ENCODE data around the gene POLR2I. TPM values are rescaled to one million over a fixed set of nuclear protein-coding genes. Genes with fewer than 3 reads are reported as not detected.
"Not testable (repeated sequence)": the region's sequence is repeated elsewhere in the genome, so short reads cannot be mapped to it uniquely, and the experiment has no call there.

The POLR2I gene
- total RNA-seq, 1 experiment from 2014 or later = 140 TPM

- H3K4me1 ChIP-seq = peaks cover 5% of the 10 kb centered on the region; the same call in 1 of the 2 replicates
- H3K27ac ChIP-seq = peak overlapping the region; percentile 6; the same call in 1 of the 2 replicates
- peaks cover 41% of the 10 kb centered on the region for H3K36me3 ChIP-seq
- H3K27me3 ChIP-seq = no peaks in the 10 kb centered on the region
- no peaks in the 10 kb centered on the region for H3K9me3 ChIP-seq (replicated peaks)
- peak; percentile 83 to 90 for DNase-seq
- peak overlapping the region; percentile 91 for H3K4me3 ChIP-seq
Measured at GRCh38 chr19:36141039-36141927, 26.6 kb upstream of the POLR2I start.

- H3K4me3 ChIP-seq = peak overlapping the region; percentile 91
- DNase-seq = peak; percentile 70 to 73
Measured at GRCh38 chr19:36140304-36141038, 25.8 kb upstream of the POLR2I start.

GRCh38 chr19:36139473-36140303, 25.0 kb upstream of the POLR2I start, which contains the start of gene CAPNS1:
Gene CAPNS1, plus strand, starts transcription at chr19:36140066. Its CDS starts 946 bp downstream, at chr19:36141012.
- Histone ChIP-seq H3K4me1 (peaks cover 5% of the 10 kb centered on the region; the same call in 1 of the 2 replicates), H3K9me3 (replicated peaks) (no peaks in the 10 kb centered on the region), H3K4me3 (peak within 1 kb of the TSS; percentile 91), H3K27me3 (no peaks in the 10 kb centered on the region), H3K27ac (peak within 1 kb of the TSS; percentile 85), H3K36me3 (peaks cover 25% of the 10 kb centered on the region)
- peak; percentile 97 to 98 for DNase-seq

More at GRCh38 chr19:36140304-36141038, 25.8 kb upstream of the POLR2I start:
- peaks cover 33% of the 10 kb centered on the region for H3K36me3 ChIP-seq
- peaks cover 5% of the 10 kb centered on the region; the same call in 1 of the 2 replicates for H3K4me1 ChIP-seq
- no peaks in the 10 kb centered on the region for H3K9me3 ChIP-seq (replicated peaks)
- peak overlapping the region; percentile 85 for H3K27ac ChIP-seq
- H3K27me3 ChIP-seq = no peaks in the 10 kb centered on the region

- no peaks in the 10 kb centered on the region for H3K27me3 ChIP-seq
- H3K27ac ChIP-seq = peak overlapping the region; percentile 85
- H3K9me3 ChIP-seq (replicated peaks) = no peaks in the 10 kb centered on the region
- H3K4me1 ChIP-seq = peaks cover 5% of the 10 kb centered on the region; the same call in 1 of the 2 replicates
- H3K4me3 ChIP-seq = peak overlapping the region; percentile 91
- no peak for DNase-seq
- H3K36me3 ChIP-seq = peaks cover 19% of the 10 kb centered on the region
Measured at GRCh38 chr19:36139120-36139472, 24.4 kb upstream of the POLR2I start.

- Histone ChIP-seq H3K36me3 (peaks cover 7% of the 10 kb centered on the region), H3K4me1 (peaks cover 5% of the 10 kb centered on the region; the same call in 1 of the 2 replicates), H3K27me3 (no peaks in the 10 kb centered on the region), H3K27ac (no peak overlapping the region), H3K9me3 (replicated peaks) (no peaks in the 10 kb centered on the region), H3K4me3 (no peak overlapping the region)
- peak in 1 of 2 experiments; percentile 34 for DNase-seq
Measured at GRCh38 chr19:36136964-36137686, 22.4 kb upstream of the POLR2I start.

- H3K27me3 ChIP-seq; DNase-seq; H3K4me1 ChIP-seq; H3K9me3 ChIP-seq (replicated peaks); H3K36me3 ChIP-seq; H3K27ac ChIP-seq; H3K4me3 ChIP-seq: not testable (repeated sequence)
Measured at GRCh38 chr19:36134867-36135266, 20.2 kb upstream of the POLR2I start.

- not testable (repeated sequence) for H3K9me3 ChIP-seq (replicated peaks); H3K36me3 ChIP-seq; H3K4me3 ChIP-seq; H3K4me1 ChIP-seq; H3K27ac ChIP-seq; H3K27me3 ChIP-seq; DNase-seq
Measured at GRCh38 chr19:36131221-36131620, 16.5 kb upstream of the POLR2I start.

GRCh38 chr19:36128392-36128736, 13.7 kb upstream of the POLR2I start:
- Histone ChIP-seq H3K4me3 (peak overlapping the region; percentile 53), H3K36me3 (peaks cover 9% of the 10 kb centered on the region; the same call in 1 of the 2 replicates), H3K27me3 (no peaks in the 10 kb centered on the region), H3K4me1 (no peaks in the 10 kb centered on the region), H3K9me3 (replicated peaks) (no peaks in the 10 kb centered on the region), H3K27ac (peak overlapping the region; percentile 56)
- no peak for DNase-seq

- no peaks in the 10 kb centered on the region for H3K27me3 ChIP-seq
- H3K4me1 ChIP-seq = no peaks in the 10 kb centered on the region
- no peak overlapping the region for H3K4me3 ChIP-seq
- no peak overlapping the region for H3K27ac ChIP-seq
- DNase-seq = no peak
- H3K36me3 ChIP-seq = peaks cover 12% of the 10 kb centered on the region; the same call in 1 of the 2 replicates
- no peaks in the 10 kb centered on the region for H3K9me3 ChIP-seq (replicated peaks)
Measured at GRCh38 chr19:36125557-36125956, 10.9 kb upstream of the POLR2I start.

GRCh38 chr19:36121486-36122124, 6.9 kb upstream of the POLR2I start:
- Histone ChIP-seq H3K4me3 (no peak overlapping the region), H3K27me3 (no peaks in the 10 kb centered on the region), H3K9me3 (replicated peaks) (no peaks in the 10 kb centered on the region), H3K36me3 (peaks cover 18% of the 10 kb centered on the region; the same call in 1 of the 2 replicates), H3K27ac (no peak overlapping the region), H3K4me1 (no peaks in the 10 kb centered on the region)
- no peak for DNase-seq

GRCh38 chr19:36120984-36121358, 6.3 kb upstream of the POLR2I start:
- H3K27ac ChIP-seq = no peak overlapping the region
- H3K9me3 ChIP-seq (replicated peaks) = no peaks in the 10 kb centered on the region
- no peak overlapping the region for H3K4me3 ChIP-seq
- DNase-seq = no peak
- H3K4me1 ChIP-seq = no peaks in the 10 kb centered on the region
- no peaks in the 10 kb centered on the region for H3K27me3 ChIP-seq
- peaks cover 18% of the 10 kb centered on the region; the same call in 1 of the 2 replicates for H3K36me3 ChIP-seq

- Histone ChIP-seq H3K4me1 (no peaks in the 10 kb centered on the region), H3K9me3 (replicated peaks) (no peaks in the 10 kb centered on the region), H3K36me3 (peaks cover 18% of the 10 kb centered on the region; the same call in 1 of the 2 replicates), H3K4me3 (no peak overlapping the region), H3K27me3 (no peaks in the 10 kb centered on the region), H3K27ac (no peak overlapping the region)
- DNase-seq = peak in 1 of 2 experiments; percentile 39
Measured at GRCh38 chr19:36120092-36120983, 5.7 kb upstream of the POLR2I start.

- Histone ChIP-seq H3K36me3 (peaks cover 16% of the 10 kb centered on the region), H3K27me3 (no peaks in the 10 kb centered on the region), H3K4me1 (peaks cover 13% of the 10 kb centered on the region), H3K27ac (no peak overlapping the region; the same call in 1 of the 2 replicates), H3K4me3 (peak overlapping the region; percentile 65), H3K9me3 (replicated peaks) (no peaks in the 10 kb centered on the region)
- DNase-seq = no peak
Measured at GRCh38 chr19:36116344-36116637, 1.6 kb upstream of the POLR2I start.
